Epithelial cell of esophagus (primary cell): ENCODE results near the gene SLC38A1.
A peak's percentile ranks its signal among the peaks of the same experiment; 100 is the strongest.

ENCODE experiments used
- DNase-seq: peaks from one replicate; pipeline ENCODE4 v3.0.0; 2010; ENCODE audit warnings: low read depth
- H3K4me3 ChIP-seq: 2 replicates; pipeline ENCODE4 v1.5.1; 2011; ENCODE audit warnings: mild to moderate bottlenecking, low read length, control low read depth
- TF ChIP-seq, protein P1 (sequence below): IDR thresholded peaks from 2 replicates; pipeline ENCODE4 v1.5.1; 2011; ENCODE audit warnings: low read depth, mild to moderate bottlenecking, low read length, control low read depth, inconsistent platforms; ENCODE audit not compliant: insufficient read depth; ENCODE audit errors: missing control alignments

SLC38A1 gene

DNA sequence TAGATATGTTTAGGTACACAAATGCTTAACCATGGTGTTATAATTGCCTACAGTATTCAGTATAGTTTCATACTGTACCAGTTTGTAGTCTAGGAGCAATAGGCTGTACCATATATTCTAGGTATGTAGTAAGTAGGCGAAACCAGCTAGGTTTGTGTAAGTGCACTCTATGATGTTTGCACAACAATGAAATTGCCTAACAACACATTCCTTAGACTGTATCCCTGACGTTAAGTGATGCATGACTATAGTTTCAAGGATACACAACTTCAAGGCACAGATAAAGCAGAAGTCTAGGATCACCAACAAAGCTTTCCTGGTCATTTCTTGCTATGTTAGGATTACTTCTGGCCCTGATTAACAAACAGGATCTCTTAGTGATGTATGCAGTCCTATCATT lies 135.1 kb downstream of the SLC38A1 start:
- TF ChIP-seq, protein P1, sequence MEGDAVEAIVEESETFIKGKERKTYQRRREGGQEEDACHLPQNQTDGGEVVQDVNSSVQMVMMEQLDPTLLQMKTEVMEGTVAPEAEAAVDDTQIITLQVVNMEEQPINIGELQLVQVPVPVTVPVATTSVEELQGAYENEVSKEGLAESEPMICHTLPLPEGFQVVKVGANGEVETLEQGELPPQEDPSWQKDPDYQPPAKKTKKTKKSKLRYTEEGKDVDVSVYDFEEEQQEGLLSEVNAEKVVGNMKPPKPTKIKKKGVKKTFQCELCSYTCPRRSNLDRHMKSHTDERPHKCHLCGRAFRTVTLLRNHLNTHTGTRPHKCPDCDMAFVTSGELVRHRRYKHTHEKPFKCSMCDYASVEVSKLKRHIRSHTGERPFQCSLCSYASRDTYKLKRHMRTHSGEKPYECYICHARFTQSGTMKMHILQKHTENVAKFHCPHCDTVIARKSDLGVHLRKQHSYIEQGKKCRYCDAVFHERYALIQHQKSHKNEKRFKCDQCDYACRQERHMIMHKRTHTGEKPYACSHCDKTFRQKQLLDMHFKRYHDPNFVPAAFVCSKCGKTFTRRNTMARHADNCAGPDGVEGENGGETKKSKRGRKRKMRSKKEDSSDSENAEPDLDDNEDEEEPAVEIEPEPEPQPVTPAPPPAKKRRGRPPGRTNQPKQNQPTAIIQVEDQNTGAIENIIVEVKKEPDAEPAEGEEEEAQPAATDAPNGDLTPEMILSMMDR, result no peak

More for the DNA sequence above, 135.1 kb downstream of the SLC38A1 start:
- DNase-seq, result peak; percentile 58
- no peak overlapping the region for H3K4me3 ChIP-seq
